Mesangial cell (primary cell): ENCODE data around the gene LRRN4. TPM values are rescaled to one million over a fixed set of nuclear protein-coding genes. Genes with fewer than 3 reads are reported as not detected.

Experiments used
- total RNA-seq: library from RNA; depleted of rRNA; stranded (reverse); fragments of >200 nt; gene quantifications from 2 replicates; pipeline ENCODE4 v1.2.3, GENCODE V29; 2015

LRRN4 gene
- total RNA-seq = 198 and 224 TPM in 2 replicates

DNA sequence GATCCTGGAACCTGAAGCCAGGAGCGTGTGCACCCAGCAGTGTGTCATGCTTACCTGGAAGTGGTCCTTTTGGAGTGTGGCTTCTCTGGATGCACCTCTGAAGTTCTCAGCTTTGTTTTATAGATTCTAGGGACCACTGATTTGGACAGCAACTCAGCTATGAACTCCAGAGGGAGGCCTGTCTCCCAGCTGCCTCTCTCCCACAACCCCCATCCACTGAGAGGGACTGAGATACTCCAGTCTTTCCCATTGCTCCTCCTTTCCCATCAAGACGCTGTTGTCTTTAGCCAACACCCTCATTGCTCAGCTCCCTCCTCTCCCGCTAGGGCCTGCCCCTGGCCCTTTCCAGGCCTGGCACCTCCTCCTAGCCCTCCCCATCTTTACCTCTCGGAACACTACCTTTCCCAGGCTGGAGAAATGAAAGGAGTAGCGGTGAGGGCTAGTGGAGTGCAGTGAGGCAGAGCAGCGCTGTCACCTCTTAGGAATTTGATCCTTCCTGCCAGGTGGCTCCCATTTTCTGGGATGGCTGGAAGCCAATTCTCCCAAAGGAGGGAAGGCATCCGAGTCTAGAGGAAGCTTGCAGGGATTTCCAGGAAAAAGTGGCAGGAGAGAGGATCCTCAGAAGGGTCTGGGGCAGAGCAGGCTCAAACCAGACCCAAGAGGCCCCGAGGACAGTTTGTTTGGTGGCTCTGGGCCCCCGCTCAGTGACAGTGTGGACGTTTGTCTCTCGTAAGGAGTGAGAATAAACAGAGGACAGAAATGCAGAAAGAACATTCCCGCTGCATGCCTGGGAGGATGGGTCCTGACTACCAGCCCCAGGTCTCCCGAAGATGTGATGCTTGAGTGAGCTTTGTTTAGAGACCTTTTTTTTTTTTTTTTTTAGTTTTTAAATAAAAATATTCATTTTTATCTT is at the start of gene LRRN4:
Gene LRRN4 (minus strand): TSS at position 285 of the 913 bp plus-strand sequence. CDS start 1,261 bp downstream, outside the sequence.

Other genes starting within 250 kb of the LRRN4 start
- 0.13 TPM in 1 of 2 replicates, not detected in the other for gene CHGB, start 142.6 kb downstream of the LRRN4 start, total RNA-seq
- gene TRMT6, start 103.5 kb downstream of the LRRN4 start, total RNA-seq = 7.5 and 10.6 TPM in 2 replicates
- 2.7 and 13.5 TPM in 2 replicates for gene MCM8, start 103.4 kb downstream of the LRRN4 start, total RNA-seq
- gene CRLS1, start 47.9 kb downstream of the LRRN4 start, total RNA-seq = 29.7 and 39.4 TPM in 2 replicates
- gene FERMT1, start 69.0 kb upstream of the LRRN4 start, total RNA-seq = 5.6 and 12.7 TPM in 2 replicates